K562 (cell line): ENCODE results near the gene KLF2. TPM values are rescaled to one million over a fixed set of nuclear protein-coding genes. Genes with fewer than 3 reads are reported as not detected.
A peak's percentile ranks its signal among the peaks of the same experiment; 100 is the strongest.
"Not testable (repeated sequence)": the region's sequence is repeated elsewhere in the genome, so short reads cannot be mapped to it uniquely, and the experiment has no call there.

Experiments used
- ATAC-seq: fragments of 200-7000 bp; cut with Tn5 transposase; 3 replicates; pipeline ENCODE4 v1.9.1; 2020; ENCODE audit warnings: moderate library complexity
- BruUV-seq: library from RNA; stranded (reverse); fragments of 400-500 nt; replicated peaks from 2 replicates; lab custom pipeline; 2021; lab: Mats Ljungman, UMichigan
- CTCF ChIA-PET: fragments of 300-600 bp; formaldehyde crosslinking; extraction: SDS; loops from one replicate; lab custom pipeline; 2021; ENCODE audit warnings: low intra/inter-chr PET ratio; lab: Yijun Ruan, JAX
- POLR2A ChIA-PET: fragments of 300-600, 350-650 bp; sonication (Branson Sonifier 250); formaldehyde crosslinking; extraction: SDS; loops from one replicate; lab custom pipeline; 2021; ENCODE audit warnings: antibody characterized with exemption, inconsistent platforms; lab: Yijun Ruan, JAX
- DNase-seq, 4 experiments: peaks; one replicate each; pipeline versions ENCODE4 v3.0.0 to v3.0.0-alpha.2; 2011 to 2018; ENCODE audit warnings: low spot score in 3 of 4, mixed read lengths in 3 of 4; ENCODE audit errors: extremely low read depth in 1 of 4
- FAIRE-seq: peaks from 2 replicates; lab custom pipeline; 2011; peaks lifted over from hg19 to GRCh38; lab: Jason Lieb, UNC
- H2AFZ ChIP-seq: 2 replicates; pipeline ENCODE4 v1.6.0; 2011; ENCODE audit warnings: low read depth, low read length, control low read depth, inconsistent platforms
- H3K27ac ChIP-seq: fragments of 200-600 bp; 3 replicates; pipeline ENCODE4 v1.8.0; 2011; ENCODE audit warnings: low read depth, mild to moderate bottlenecking, control low read depth, inconsistent platforms, low read length, moderate library complexity, mixed read lengths; ENCODE audit errors: extremely low read depth
- H3K27me3 ChIP-seq, 2 experiments: fragments of 300-600 bp in 1 of 2; 2 replicates in 1 of 2; 3 replicates in 1 of 2; pipeline versions ENCODE4 v1.6.0 to v1.8.0; 2011; ENCODE audit warnings: inconsistent platforms in 2 of 2, low read length in 2 of 2, mild to moderate bottlenecking in 1 of 2, mixed read lengths in 1 of 2, moderate library complexity in 1 of 2; ENCODE audit not compliant: control insufficient read depth in 2 of 2, insufficient read depth in 2 of 2
- H3K36me3 ChIP-seq: fragments of 300-600 bp; 3 replicates; pipeline ENCODE4 v1.8.0; 2011; ENCODE audit warnings: mild to moderate bottlenecking, low read length, inconsistent platforms; ENCODE audit not compliant: control insufficient read depth, insufficient read depth
- H3K4me1 ChIP-seq, 2 experiments: fragments of 200-600 bp in 1 of 2; replicated peaks in 1 of 2; 2 replicates in 1 of 2; 3 replicates in 1 of 2; pipeline versions ENCODE4 v1.5.1 to v1.8.0; 2011; ENCODE audit warnings: inconsistent platforms in 2 of 2, low read length in 2 of 2, mild to moderate bottlenecking in 1 of 2, mixed read lengths in 1 of 2, moderate library complexity in 1 of 2; ENCODE audit not compliant: control insufficient read depth in 2 of 2, insufficient read depth in 2 of 2
- H3K4me2 ChIP-seq: 2 replicates; pipeline ENCODE4 v1.6.1; 2011; ENCODE audit warnings: low read length, control low read depth, inconsistent platforms, mixed read lengths; ENCODE audit not compliant: insufficient read depth
- H3K4me3 ChIP-seq: fragments of 200-600 bp; sonication (generic), shearing (Covaris generic); 2 replicates; pipeline ENCODE4 v1.5.1; 2016; ENCODE audit warnings: control low read depth, inconsistent platforms
- H3K79me2 ChIP-seq: fragments of 200-600 bp; 3 replicates; pipeline ENCODE4 v1.8.0; 2011; ENCODE audit warnings: low read length, inconsistent platforms; ENCODE audit not compliant: control insufficient read depth, insufficient read depth
- H3K9ac ChIP-seq, 2 experiments: 2 replicates each; pipeline versions ENCODE4 v1.6.0 to v1.6.1; 2011; ENCODE audit warnings: low read depth in 2 of 2, low read length in 2 of 2, control low read depth in 1 of 2, inconsistent platforms in 1 of 2, mild to moderate bottlenecking in 1 of 2, mixed read lengths in 1 of 2; ENCODE audit not compliant: insufficient read depth in 1 of 2
- H3K9me1 ChIP-seq: one replicate; pipeline ENCODE4 v1.6.0; 2011; ENCODE audit warnings: inconsistent platforms, mild to moderate bottlenecking, low read length, moderate library complexity; ENCODE audit not compliant: control insufficient read depth, insufficient read depth
- H3K9me3 ChIP-seq: replicated peaks from 2 replicates; pipeline ENCODE4 v1.5.1; 2011; ENCODE audit warnings: low read depth, low read length, inconsistent platforms; ENCODE audit not compliant: control insufficient read depth, insufficient read depth
- H4K20me1 ChIP-seq: replicated peaks from 2 replicates; pipeline ENCODE4 v1.6.1; 2011; ENCODE audit warnings: low read length, inconsistent platforms, mixed read lengths; ENCODE audit not compliant: control insufficient read depth, insufficient read depth
- BCOR ChIP-seq: fragments of 450-650 bp; IDR thresholded peaks from 2 replicates; pipeline ENCODE4 v1.6.1; 2016
- HCFC1 ChIP-seq: IDR thresholded peaks from 2 replicates; pipeline ENCODE4 v1.6.1; 2012; ENCODE audit warnings: low read depth, low read length, improper control_type of control experiment
- OTX1 ChIP-seq: fragments of 450-650 bp; formaldehyde crosslinking; IDR thresholded peaks from 2 replicates; pipeline ENCODE4 v1.4.0; 2022; ENCODE audit warnings: mild to moderate bottlenecking
- POLR2A ChIP-seq: fragments of 450-650 bp; conservative IDR thresholded peaks from 2 replicates; pipeline ENCODE4 v1.6.1; 2016
- ZNF121 ChIP-seq: sonication (generic); formaldehyde crosslinking; conservative IDR thresholded peaks from 2 replicates; pipeline ENCODE4 v1.8.0; 2022; ENCODE audit warnings: missing genetic modification reagents
- ZNF512 ChIP-seq: IDR thresholded peaks from 2 replicates; pipeline ENCODE4 v1.6.1; 2016; ENCODE audit warnings: missing genetic modification characterization, missing compliant biosample characterization
- ZNF586 ChIP-seq: fragments of 450-650 bp; formaldehyde crosslinking; conservative IDR thresholded peaks from 2 replicates; pipeline ENCODE4 v1.4.0; 2020; ENCODE audit warnings: mild to moderate bottlenecking, moderate library complexity
- WGBS: fragments of 100-300 bp; shearing (Covaris generic); methylation state at CpG from one replicate; pipeline ENCODE4 v1.1.6; 2016; ENCODE audit warnings: low coverage, mixed read lengths; ENCODE audit not compliant: insufficient coverage; ENCODE audit errors: missing lambda C conversion rate; 5-methylcytosine and 5-hydroxymethylcytosine counted together
- in situ Hi-C: fragments of 300-500 bp; cut with MboI; formaldehyde crosslinking; loops from 4 replicates; pipeline ENCODE4 v1.15.0; 2018; ENCODE audit warnings: inconsistent platforms, mixed read lengths
- intact Hi-C: fragments of 100-400 bp; cut with micrococcal nuclease; formaldehyde crosslinking; loops from 2 replicates; pipeline ENCODE4 v1.14.2; 2022
- polyA plus RNA-seq, 8 experiments: library from polyadenylated mRNA; depleted of rRNA in 4 of 8; stranded (reverse) in 5 of 8; unstranded in 3 of 8; fragments of >200 nt; fragmentation: Nextera tagmentation in 2 of 8; fragmentation: Illumina TruSeq in 1 of 8; extraction: Ambion mirVana in 2 of 8; extraction: Trizol in 1 of 8; gene quantifications; 2 replicates each; pipeline versions ENCODE4 v1.2.1 to v1.2.3, GENCODE V29; 2011 to 2014; ENCODE audit warnings: inconsistent platforms in 1 of 8, missing spikeins in 1 of 8
- total RNA-seq, 7 experiments: library from RNA; depleted of rRNA in 6 of 7; stranded (reverse); fragments of >200 nt in 6 of 7; fragmentation: Illumina TruSeq in 2 of 7; extraction: Trizol in 2 of 7; gene quantifications; 2 replicates each; pipeline versions ENCODE4 v1.2.1 to v1.2.3, GENCODE V29; 2011 to 2021; ENCODE audit warnings: low replicate concordance in 1 of 7

Gene KLF2
- total and polyA plus RNA-seq, 9 of the 15 experiments (the other 6 are each of a cell fraction or from before 2014, with no cell fraction given) = 0.07 to 0.71 TPM; not detected in 7

- TF ChIP-seq HCFC1 = no peak
- no peak for TF ChIP-seq OTX1 (CRISPR knock-in tag)
- no peak for TF ChIP-seq POLR2A
- no peak for TF ChIP-seq ZNF586
- no peak for TF ChIP-seq ZNF512
Observed at GRCh38 chr19:16345457-16345856, 20.8 kb downstream of the KLF2 start (continued).

GRCh38 chr19:16347099-16347498 lies 22.5 kb downstream of the KLF2 start:
- H3K27me3 ChIP-seq, H3K4me1 ChIP-seq, intact Hi-C loops, H3K4me2 ChIP-seq, H3K36me3 ChIP-seq, H3K9me1 ChIP-seq, H3K27ac ChIP-seq, H3K79me2 ChIP-seq, DNase-seq, in situ Hi-C loops, H3K9ac ChIP-seq, CTCF ChIA-PET, H4K20me1 ChIP-seq, ATAC-seq, BruUV-seq, FAIRE-seq, H3K4me3 ChIP-seq, H3K9me3 ChIP-seq, H2AFZ ChIP-seq: not testable (repeated sequence)
- POLR2A ChIA-PET = interaction anchor here (0.9 to 1.0 kb wide), 2 partner anchors 8 to 10 kb away, joined by 3 to 4 read pairs; no protein-coding TSS in a partner anchor
- WGBS = 24% methylated on average over 4 of the region's 4 CpGs
- peak; percentile 50; the same call in 1 of the 2 replicates for TF ChIP-seq BCOR
- TF ChIP-seq ZNF121 (CRISPR knock-in tag) = peak; percentile 91
